ENCODE measurements around the gene PRR29. TPM values are rescaled to one million over a fixed set of nuclear protein-coding genes. Genes with fewer than 3 reads are reported as not detected.

Gene PRR29
- polyA plus RNA-seq, 3 donors, result 0.09 to 1.1 (median 0.45) TPM

DNA sequence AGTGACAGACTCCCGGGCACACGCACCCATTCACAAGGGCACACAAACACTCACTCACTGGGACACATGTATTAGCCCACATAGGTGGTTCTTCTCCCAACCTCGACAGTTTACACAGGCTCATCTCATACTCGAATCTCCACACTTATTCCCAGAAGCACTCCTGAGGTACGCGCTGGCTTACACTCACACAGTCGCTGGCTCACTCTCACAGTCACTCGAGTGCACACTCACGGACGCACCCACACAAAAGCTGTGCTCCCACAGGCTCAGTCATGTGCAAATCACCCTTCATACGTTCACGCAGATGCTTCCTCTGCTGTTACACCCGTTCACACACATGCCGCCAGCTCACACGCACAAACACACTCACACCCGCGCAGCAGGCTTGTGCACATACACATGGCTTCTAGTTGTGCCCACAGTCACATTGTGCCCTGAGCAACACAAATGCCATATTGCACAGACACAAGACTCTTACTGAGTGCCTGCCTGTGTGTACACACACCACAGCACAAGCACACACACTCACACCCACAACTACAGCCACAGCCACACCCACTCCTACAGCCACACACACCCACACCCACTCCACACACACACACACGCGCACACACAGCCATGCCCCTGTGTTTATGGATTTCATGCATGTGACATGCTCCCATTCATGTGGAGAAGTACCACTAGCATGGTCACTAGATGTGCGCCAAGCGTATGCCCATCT is 8.4 kb upstream of the PRR29 start:
- H3K27ac ChIP-seq (ENCODE audit: low read depth, low read length), result no peak overlapping the region
- WGBS, 3 donors, result 76 to 87% (median 86%) methylated on average over 21 of the region's 21 CpGs

DNA sequence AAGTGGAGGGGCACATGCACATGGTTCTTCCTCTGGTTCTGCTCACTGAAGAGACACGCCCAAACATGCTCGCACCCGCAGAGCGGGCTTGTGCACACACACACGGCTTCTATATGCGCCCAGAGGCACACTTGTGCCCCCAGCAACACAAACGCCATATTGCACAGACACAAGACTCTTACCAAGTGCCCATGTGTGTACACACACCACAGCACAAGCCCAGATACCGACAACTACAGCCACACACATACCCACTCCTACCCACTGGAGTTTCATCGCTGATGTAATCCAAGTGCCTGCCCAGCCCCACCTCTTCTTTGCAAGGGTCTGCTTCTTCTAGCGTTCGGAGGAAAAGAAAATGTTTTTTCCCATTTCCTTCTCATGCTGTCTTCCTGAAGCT is 6.5 kb upstream of the PRR29 start:
- WGBS, 3 donors, result 86 to 89% (median 88%) methylated on average over 11 of the region's 11 CpGs
- H3K27ac ChIP-seq (ENCODE audit: low read depth, low read length), result no peak overlapping the region

DNA sequence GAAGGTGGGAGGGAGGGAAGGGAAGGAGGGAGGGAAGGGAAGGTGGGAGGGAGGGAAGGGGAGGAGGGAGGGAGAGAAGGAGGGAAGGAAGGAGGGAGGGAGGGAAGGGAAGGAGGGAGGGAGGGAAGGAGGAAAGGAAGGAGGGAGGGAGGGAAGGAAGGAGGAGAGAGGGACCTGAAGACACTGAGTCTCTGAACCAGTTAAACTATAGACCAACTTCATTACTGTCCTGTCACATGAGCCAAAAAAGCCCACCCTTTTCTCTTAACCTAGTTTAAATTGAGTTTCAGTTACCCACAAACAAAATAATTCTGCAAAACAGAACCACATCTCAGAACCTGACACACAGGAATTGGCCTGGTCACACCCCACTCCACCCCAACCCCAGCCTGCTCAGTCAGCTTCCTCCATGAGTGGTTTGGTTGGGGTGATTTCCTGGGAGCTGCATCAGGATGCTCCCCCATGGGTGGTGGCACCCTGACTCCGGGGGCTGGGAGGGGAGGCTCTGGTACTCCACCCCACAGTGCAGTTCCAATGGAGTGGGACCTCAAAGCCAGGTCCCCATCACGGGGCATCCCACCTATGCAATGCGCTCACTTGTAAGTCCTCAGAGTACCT is 4.7 kb upstream of the PRR29 start:
- 77 to 90% (median 84%) methylated on average over 3 of the region's 3 CpGs for WGBS, 3 donors
- H3K27ac ChIP-seq (ENCODE audit: low read depth, low read length), result peak overlapping the region; percentile 24

DNA sequence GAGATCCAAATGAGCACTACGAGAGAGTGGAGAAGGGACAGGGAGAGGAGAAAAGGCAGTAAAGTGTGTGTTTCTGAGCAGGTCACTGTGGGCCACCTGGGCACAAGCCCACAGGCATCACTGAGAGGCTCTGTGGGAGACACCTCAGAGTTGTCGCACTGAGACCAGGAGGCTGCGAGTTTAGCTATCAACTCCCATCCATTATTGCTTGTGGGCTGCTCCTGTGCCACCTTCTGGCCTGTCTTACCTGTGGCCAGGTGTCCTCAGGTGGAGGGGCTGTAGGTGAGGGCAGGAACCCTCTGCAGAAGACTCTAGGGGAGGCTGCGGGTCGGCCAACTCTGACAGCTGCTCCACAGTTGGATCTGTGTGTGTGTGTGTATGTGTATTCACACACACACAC is 2.5 kb upstream of the PRR29 start:
- no peak overlapping the region for H3K27ac ChIP-seq (ENCODE audit: low read depth, low read length)
- WGBS, 3 donors, result 88 to 89% (median 88%) methylated on average over 5 of the region's 5 CpGs

DNA sequence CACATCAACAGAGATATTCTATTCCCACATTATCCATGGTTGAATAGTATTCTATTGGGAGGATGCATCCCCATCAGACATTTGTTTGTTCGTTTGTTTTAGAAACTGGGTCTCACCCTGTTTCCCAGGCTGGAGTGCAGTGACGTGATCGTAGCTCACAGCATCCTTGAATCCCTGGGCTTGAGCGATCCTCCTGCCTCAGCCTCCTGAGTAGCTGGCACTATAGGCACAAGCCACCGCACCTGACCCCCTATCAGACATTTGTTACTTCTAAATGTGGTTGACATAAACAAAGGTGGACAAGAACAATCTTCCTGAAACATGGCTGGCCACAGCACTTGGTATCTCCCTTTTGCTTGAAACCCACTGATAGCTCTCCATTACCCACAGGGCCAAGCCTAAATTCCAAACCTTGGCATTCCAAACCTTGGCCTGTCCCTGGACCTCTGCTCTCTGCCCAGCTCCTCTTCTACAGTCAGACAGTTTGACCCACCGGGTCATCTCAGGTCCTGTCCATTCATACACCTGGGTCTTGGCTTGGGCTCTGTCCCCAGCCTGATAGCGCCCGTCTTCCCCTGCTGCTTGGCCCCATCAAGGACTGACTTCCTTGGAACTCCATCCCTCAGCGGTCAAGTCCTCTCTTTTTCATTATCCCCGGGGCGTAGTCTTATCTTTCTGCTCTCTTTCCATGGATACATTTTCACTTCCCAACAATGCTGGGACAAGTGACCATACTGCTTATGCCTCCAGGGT is 1.5 kb upstream of the PRR29 start:
- no peak overlapping the region for H3K27ac ChIP-seq (ENCODE audit: low read depth, low read length)
- 92 to 95% (median 93%) methylated on average over 11 of the region's 11 CpGs for WGBS, 3 donors

DNA sequence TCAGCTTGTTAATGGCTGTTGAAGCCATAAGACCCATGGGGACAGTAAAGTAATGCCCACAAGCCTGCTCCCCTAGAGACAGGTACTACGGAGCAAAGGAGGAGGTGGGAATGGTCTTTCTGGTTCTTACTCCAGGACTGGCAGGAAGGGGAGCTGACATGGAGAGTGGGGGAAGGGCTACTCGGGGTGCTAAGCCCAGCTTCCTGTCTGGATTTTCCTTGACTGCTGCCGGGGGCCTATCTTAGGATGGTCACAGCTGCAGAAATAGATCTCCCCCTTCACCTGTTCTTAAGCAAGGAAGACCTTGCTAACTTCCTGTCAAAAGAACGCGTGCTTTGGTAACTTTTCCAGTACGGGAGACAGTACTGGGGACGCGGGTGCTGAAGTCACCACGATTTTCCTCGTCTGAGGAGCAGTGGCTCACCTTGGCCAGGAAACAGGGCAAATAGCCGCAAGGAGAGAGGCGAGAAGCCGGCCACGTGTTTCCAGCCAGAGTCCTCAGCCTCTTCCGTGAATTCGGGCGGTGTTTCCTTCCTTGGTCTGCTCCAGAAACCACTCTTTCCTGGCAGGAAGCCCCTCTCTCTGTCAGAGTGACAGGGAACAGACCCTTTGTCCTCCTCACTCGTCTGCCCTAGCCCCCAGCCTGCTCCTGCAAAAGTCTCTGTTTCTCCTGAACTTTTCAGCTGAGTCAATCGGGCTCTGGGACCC is 656 bp upstream of the PRR29 start:
- no peak overlapping the region for H3K27ac ChIP-seq (ENCODE audit: low read depth, low read length)
- 14 to 22% (median 16%) methylated on average over 18 to 19 of the region's 19 CpGs for WGBS, 3 donors

DNA sequence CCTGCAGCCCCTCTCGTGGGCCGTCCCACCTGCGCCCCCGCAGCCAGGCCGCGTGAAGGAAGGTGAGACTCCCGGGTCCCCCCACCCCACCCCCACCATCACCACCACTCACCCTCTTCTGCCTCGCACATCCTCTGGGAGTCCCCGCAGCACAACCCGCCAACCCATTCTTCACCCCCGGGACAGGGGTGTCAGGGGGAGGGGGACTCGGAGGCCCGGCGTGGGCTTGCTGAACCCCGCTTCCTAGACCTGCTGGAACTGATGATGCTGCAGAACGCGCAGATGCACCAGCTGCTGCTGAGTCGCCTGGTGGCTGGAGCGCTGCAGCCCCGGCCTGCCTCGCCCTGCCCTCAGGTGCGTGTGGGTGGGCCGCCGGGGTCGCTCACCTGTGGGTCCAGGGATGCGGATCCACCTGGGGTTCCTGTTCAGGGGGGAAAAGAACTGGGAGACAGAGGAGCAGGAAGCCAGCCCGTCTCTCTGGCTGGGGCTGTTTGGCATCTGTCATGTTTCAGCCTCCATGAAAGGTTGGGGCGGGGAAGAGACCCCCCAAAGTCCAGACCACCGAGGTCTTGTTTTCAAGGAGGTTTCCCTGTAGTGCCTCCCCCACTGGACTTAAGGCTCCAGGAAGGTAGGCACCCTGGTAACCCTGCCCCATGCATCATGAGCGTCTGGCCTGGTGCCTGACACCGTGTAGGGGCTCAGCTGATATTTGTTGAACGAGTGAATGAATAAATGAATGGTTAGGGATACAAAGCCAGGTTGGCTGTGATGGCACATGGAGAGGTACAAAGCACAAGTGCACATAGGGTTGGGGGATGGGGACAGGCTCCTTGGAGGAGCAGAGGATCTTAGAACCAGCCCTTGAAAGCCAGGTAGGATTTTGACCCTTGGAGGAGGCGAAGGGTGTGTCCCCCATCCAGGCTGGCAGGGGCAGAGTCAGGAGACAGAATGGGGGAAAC is 849 bp downstream of the PRR29 start:
- H3K27ac ChIP-seq (ENCODE audit: low read depth, low read length), result no peak overlapping the region
- WGBS, 3 donors, result 19 to 31% (median 20%) methylated on average over 24 to 33 of the region's 33 CpGs

DNA sequence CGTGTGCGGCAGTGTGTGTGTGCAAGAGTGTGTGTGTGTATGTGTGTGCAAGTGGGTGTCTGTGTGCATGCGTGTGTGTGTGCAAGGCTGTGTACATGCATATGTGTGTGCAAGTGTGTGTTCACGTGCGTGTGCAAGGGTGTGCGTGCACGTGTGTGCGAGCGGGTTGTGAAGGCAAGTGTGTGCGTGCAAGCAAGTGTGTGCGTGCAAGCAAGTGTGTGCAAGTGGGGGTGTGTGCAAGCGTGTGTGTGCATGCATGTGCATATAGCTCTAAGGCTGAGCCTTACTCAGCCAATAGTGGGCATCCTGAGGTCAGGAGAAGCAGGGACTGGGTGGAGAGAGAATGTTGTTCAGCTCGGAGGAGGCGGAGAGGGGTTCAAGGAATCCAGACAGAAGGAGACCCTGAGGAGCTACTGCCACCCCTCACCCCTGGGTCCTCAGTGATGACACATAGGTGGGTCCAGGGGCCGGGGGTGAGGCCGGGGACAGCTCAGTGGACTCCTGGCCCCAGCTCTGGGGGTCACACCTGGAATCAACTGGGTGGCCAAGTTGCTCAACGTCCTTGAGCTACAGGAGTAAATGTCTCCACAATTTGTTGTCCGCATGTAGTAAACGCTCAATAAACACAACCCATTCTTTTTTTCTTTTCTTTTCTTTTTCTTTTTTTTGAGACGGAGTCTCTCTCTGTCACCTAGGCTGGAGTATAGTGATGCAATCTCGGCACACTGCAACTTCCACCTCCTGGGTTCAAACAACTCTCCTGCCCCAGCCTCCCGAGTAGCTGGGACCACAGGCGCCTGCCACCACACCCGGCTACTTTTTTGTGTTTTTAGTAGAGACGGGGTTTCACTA is 1.8 kb downstream of the PRR29 start:
- H3K27ac ChIP-seq (ENCODE audit: low read depth, low read length), result no peak overlapping the region
- 80 to 86% (median 83%) methylated on average over 24 to 25 of the region's 25 CpGs for WGBS, 3 donors

DNA sequence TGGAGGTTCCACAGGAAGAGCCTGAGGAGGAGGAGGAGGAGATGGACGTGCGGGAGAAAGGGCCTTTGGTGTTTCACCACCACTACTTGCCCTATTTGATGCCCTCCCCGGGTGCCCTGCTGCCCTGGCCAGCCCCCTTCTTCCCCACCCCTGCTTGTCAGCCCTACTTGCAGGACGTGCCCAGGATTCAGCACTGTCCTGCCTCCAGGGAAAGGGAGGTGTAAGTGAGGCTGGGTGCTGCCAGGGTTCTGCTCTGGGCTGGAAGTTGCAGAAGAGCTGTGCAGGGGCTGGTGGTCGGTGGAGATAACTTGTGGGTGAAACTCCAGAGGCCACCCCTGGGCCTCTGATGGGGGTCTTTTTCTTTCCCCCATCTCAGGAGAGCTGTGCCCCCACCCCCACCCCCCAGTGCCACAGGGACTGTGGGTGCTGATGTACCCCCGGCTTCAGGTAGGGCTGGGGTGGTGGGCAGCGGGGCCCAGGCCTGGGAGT is 3.0 kb downstream of the PRR29 start:
- 72 to 91% (median 80%) methylated on average over 7 of the region's 7 CpGs for WGBS, 3 donors
- H3K27ac ChIP-seq (ENCODE audit: low read depth, low read length), result no peak overlapping the region

DNA sequence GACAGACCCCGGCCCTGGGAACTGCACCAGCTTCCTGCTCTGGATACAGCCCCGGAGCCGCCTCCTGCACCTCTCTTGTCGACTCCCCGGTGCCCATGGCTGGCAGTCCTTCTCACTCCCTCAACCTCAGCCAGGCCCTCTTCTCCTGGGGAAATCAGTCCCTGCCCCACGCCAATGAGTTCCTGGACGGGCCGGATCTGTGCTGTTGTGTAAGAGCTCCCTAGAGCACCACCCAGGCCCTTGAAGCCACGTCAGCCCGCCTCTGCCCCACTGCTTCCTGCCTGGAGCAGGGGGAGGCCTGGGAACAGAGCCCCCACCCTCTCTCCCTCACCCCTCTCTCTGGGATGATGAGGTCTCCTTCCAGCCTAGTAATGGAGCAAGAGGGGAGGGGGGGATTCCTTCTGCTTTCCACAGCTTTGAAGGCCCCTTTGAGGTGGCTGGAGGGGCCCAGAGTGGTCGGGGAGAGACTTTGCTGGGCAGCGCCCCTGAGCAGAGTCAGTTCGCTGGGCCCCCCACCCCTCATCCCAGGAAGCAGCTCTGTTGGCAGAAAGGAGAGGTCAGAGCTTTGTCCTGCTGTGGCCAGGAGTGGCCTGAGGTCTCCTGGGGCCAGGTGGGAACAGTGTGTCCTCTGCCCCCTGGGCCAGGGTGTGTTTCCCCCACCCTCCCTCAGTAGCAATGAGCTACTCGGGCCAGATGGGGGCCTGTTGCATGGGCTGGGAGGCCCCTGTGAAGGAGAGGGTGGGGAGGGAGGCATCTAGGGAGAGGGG is 3.8 kb downstream of the PRR29 start:
- H3K27ac ChIP-seq (ENCODE audit: low read depth, low read length), result no peak overlapping the region
- WGBS, 3 donors, result 60 to 88% (median 64%) methylated on average over 14 of the region's 14 CpGs

DNA sequence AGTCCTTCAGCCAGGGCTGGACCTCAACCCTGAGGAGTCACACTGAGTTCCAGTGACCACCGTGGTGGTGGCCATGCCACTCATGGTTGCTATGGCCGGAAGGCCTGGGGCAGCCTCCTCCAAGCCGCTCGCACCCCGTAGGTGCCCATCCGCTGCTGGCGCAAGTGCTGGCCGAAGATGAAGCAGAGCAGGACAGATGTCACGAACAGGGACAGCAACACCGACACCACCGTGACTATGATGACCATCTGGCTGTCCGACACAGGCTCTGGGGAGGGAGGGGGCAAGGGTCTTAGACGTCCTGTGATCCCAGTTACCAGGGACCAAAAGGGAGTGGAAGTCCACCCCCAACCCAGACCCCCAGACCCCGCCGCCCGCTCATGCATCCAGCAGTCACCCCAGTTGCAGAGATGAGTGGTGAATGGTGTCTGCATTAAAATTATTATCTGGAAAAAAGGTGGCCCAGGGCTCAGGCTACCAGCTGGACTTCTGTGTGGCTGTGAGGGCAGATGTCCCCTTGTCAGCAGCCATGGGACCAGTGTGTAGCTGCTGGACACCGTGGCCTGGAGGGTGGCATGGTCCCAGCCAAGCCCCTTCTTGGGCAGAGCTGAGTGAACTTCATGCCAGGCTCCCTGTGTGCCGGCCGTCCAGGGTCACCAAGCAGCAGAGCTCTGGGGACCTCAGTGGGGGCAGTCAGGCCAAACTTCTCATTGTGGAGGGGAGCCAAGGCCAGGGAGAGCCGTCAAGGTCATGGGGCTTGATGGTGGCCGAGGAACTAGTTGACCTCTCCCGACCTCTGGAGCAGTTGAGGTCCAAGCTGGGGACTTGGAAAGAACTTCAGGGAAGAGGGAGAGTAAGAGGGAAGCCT is 4.7 kb downstream of the PRR29 start:
- no peak overlapping the region for H3K27ac ChIP-seq (ENCODE audit: low read depth, low read length)
- WGBS, 3 donors, result 84 to 91% (median 87%) methylated on average over 21 to 22 of the region's 22 CpGs

DNA sequence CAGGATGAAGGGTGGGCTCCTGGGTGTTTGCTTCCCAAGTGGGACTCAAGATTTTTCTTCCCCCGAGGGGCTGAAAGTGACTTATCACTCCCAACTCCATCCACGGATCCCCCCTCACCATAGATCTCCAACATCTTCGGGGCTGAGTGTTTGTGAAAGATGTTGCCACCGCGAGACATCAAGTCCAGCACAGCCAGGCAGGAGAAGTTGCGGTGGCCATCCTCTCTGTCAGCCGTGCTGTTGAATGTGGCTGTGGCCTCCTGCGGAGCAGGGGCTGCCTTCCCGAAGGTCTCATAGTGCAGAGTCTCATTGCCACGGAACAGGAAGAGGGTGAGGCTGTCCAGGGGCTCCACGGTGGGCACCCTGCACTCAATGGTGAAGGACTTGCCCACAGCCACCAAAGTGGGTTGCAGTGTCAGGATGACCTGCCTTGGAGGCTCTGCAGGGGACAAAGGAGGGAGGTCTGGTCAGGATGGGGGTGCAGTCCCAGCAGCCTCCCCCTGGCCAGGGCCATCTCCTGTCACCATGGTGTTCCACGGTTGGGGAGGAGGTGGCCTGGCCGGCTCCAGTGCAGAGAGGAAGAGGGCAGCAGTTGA is 5.5 kb downstream of the PRR29 start:
- 84 to 86% (median 84%) methylated on average over 13 of the region's 13 CpGs for WGBS, 3 donors
- H3K27ac ChIP-seq (ENCODE audit: low read depth, low read length), result no peak overlapping the region

DNA sequence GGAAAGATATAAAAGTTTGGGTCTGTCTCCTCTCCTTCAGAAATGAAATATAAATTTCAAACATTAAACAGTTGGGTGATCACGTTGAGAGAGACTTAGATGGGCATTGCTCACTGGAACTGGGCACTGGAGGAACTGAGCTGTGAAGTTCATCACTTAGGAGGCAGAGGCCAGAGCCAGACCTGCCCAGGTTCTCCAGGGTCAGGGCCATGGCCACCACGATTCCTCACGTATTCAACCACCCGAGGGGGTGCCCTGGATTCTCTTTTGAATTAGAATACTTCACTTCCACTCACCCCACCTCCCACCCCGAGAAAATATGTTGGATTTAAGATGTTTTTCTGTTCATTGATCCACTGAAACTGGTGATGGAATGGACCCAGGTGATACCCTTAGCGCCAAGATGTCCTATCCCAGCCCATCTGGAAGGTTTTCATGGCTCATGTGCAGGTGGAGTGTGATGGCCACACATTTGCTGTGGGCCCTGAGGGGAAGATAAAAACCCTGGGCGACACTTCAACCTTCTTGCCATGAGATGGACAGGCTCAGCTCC is 6.1 kb downstream of the PRR29 start:
- WGBS, 3 donors, result 88 to 95% (median 92%) methylated on average over 7 of the region's 7 CpGs
- H3K27ac ChIP-seq (ENCODE audit: low read depth, low read length), result no peak overlapping the region

DNA sequence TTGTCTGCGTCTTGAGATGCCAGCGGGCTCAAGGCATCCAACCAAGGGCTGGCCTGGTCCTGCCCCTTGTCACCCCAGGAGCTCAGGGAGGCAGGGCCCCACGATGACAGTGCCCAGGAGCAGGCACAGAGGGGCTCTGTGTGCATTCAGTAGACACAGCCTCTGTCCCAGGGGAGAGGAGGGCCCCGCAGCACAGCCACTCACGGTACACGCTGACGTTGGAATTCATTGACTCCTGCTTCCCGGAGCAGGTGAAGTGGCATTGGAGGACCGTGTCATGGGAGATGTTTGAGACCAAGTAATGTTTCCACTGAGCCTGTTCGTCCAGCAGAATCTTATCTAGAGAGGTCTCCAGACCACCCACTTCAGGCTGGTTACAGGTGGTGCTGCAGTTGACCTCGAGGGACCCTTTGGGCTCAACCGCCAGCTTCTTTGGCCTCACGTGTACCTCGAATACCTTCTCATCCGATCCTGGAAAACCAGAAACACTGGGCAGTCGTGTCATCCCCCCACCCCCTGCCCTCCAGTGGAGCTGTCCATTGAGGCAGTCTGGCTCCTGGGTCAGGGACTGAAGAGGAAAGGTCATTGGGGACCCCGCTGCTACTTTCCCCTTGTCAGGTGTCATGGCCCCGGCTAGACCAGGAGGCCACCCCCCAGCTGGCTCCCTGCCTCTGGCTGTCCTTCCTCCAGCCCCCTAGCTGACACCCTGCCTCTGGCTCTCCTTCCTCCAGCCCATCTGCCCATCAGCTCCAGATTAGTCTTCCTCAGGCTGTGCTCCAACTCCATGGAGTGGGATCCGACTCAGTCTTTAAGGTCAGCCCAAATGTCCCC is 7.0 kb downstream of the PRR29 start:
- no peak overlapping the region for H3K27ac ChIP-seq (ENCODE audit: low read depth, low read length)
- 77 to 78% (median 77%) methylated on average over 19 of the region's 19 CpGs for WGBS, 3 donors

Measured in adipose tissue (tissue), 3 donors.